Neural cell (in vitro differentiated cells): ENCODE data around the gene LPCAT1. TPM values are rescaled to one million over a fixed set of nuclear protein-coding genes. Genes with fewer than 3 reads are reported as not detected.

Experiments
- H2AFZ ChIP-seq: fragments of 200-600, 300-800 bp; sonication (generic), shearing (Covaris generic); 2 replicates; pipeline ENCODE4 v1.6.0; 2014; ENCODE audit warnings: low read depth, mild to moderate bottlenecking, antibody characterized with exemption, low read length, moderate library complexity
- H3F3A ChIP-seq: fragments of 200-600 bp; shearing (Covaris generic); 2 replicates; pipeline ENCODE4 v1.6.1; 2016; ENCODE audit warnings: mild to moderate bottlenecking, moderate library complexity, mixed read lengths, antibody characterized with exemption, low read length; ENCODE audit not compliant: insufficient read depth, poor library complexity, severe bottlenecking
- H3K27ac ChIP-seq: fragments of 200-600, 300-800 bp; sonication (generic), shearing (Covaris generic); 2 replicates; pipeline ENCODE4 v1.5.1; 2014; ENCODE audit warnings: mild to moderate bottlenecking, low read length, moderate library complexity
- H3K27me3 ChIP-seq: fragments of 300-800, 200-600 bp; sonication (generic), shearing (Covaris generic); 2 replicates; pipeline ENCODE4 v1.6.0; 2014; ENCODE audit warnings: mild to moderate bottlenecking, low read depth, low read length, moderate library complexity; ENCODE audit not compliant: insufficient read depth
- H3K36me3 ChIP-seq: fragments of 300-800, 200-600 bp; sonication (generic), shearing (Covaris generic); 2 replicates; pipeline ENCODE4 v1.5.1; 2014; ENCODE audit warnings: mild to moderate bottlenecking, antibody characterized with exemption, low read length, moderate library complexity; ENCODE audit not compliant: insufficient read depth
- H3K4me2 ChIP-seq: fragments of 300-800, 200-600 bp; sonication (generic), shearing (Covaris generic); 2 replicates; pipeline ENCODE4 v1.6.0; 2014; ENCODE audit warnings: mild to moderate bottlenecking, low read length
- H3K4me3 ChIP-seq: fragments of 300-800, 200-600 bp; sonication (generic), shearing (Covaris generic); 2 replicates; pipeline ENCODE4 v1.5.1; 2014; ENCODE audit warnings: mild to moderate bottlenecking, low read length, moderate library complexity
- H3K79me2 ChIP-seq: fragments of 200-600 bp; shearing (Covaris generic); replicated peaks from 2 replicates; pipeline ENCODE4 v1.6.0; 2014; ENCODE audit warnings: mild to moderate bottlenecking, low read length, moderate library complexity; ENCODE audit not compliant: insufficient read depth
- H3K9ac ChIP-seq: fragments of 300-800, 200-600 bp; sonication (generic), shearing (Covaris generic); 2 replicates; pipeline ENCODE4 v1.6.1; 2016; ENCODE audit warnings: mild to moderate bottlenecking, low read length, mixed read lengths
- H3K9me2 ChIP-seq: fragments of 200-600 bp; shearing (Covaris generic); 2 replicates; pipeline ENCODE4 v1.6.1; 2016; ENCODE audit warnings: mild to moderate bottlenecking, low read length, mixed read lengths; ENCODE audit not compliant: insufficient read depth
- H3K9me3 ChIP-seq: fragments of 200-600, 300-800 bp; sonication (generic), shearing (Covaris generic); 2 replicates; pipeline ENCODE4 v1.6.1; 2016; ENCODE audit warnings: mild to moderate bottlenecking, mixed run types, low read length, moderate library complexity, mixed read lengths
- H4K20me1 ChIP-seq: fragments of 200-600 bp; shearing (Covaris generic); 2 replicates; pipeline ENCODE4 v1.6.1; 2016; ENCODE audit warnings: mild to moderate bottlenecking, mixed run types; ENCODE audit not compliant: insufficient read depth
- CTCF ChIP-seq: fragments of 450-650 bp; IDR thresholded peaks from 2 replicates; pipeline ENCODE4 v1.5.1; 2014; ENCODE audit warnings: antibody characterized with exemption, mild to moderate bottlenecking, moderate library complexity; ENCODE audit not compliant: poor library complexity, severe bottlenecking
- EP300 ChIP-seq: fragments of 450-650 bp; conservative IDR thresholded peaks from 2 replicates; pipeline ENCODE4 v1.6.1; 2014; ENCODE audit warnings: antibody characterized with exemption, mild to moderate bottlenecking, moderate library complexity; ENCODE audit not compliant: poor library complexity, severe bottlenecking
- EZH2 ChIP-seq: fragments of 200-600, 300-800 bp; shearing (Covaris generic), sonication (generic); IDR thresholded peaks from 2 replicates; pipeline ENCODE4 v1.6.1; 2014; ENCODE audit warnings: antibody characterized with exemption, low read length, borderline replicate concordance, mild to moderate bottlenecking; ENCODE audit not compliant: insufficient read depth, poor library complexity, severe bottlenecking
- MXI1 ChIP-seq: fragments of 450-650 bp; conservative IDR thresholded peaks from 2 replicates; pipeline ENCODE4 v1.6.1; 2014; ENCODE audit warnings: antibody characterized with exemption, mild to moderate bottlenecking; ENCODE audit not compliant: poor library complexity, severe bottlenecking
- POLR2AphosphoS5 ChIP-seq: IDR thresholded peaks from 2 replicates; pipeline ENCODE4 v1.6.1; 2012
- RAD21 ChIP-seq: fragments of 450-650 bp; conservative IDR thresholded peaks from 2 replicates; pipeline ENCODE4 v1.6.1; 2014; ENCODE audit warnings: antibody characterized with exemption, mild to moderate bottlenecking, moderate library complexity
- REST ChIP-seq: IDR thresholded peaks from 2 replicates; pipeline ENCODE4 v1.6.1; 2012; ENCODE audit warnings: borderline replicate concordance
- SMC3 ChIP-seq: fragments of 450-650 bp; conservative IDR thresholded peaks from 2 replicates; pipeline ENCODE4 v1.6.1; 2014; ENCODE audit warnings: antibody characterized with exemption, mild to moderate bottlenecking, moderate library complexity; ENCODE audit not compliant: poor library complexity
- TAF1 ChIP-seq: IDR thresholded peaks from 2 replicates; pipeline ENCODE4 v1.6.1; 2012; ENCODE audit warnings: low read depth
- polyA plus RNA-seq: library from polyadenylated mRNA; depleted of rRNA; stranded (reverse); fragments of >200 nt; gene quantifications from 2 replicates; pipeline ENCODE4 v1.2.3, GENCODE V29; 2014

LPCAT1 gene
- polyA plus RNA-seq, 1 donor from 2014 or later, result 61.8 TPM

GRCh38 chr5:1436681-1437080 is 87.1 kb downstream of the LPCAT1 start:
- Histone ChIP-seq H3K9me2 (no peaks in the 10 kb centered on the region), H3K9me3 (no peaks in the 10 kb centered on the region), H2AFZ (no peak overlapping the region), H3K79me2 (no peaks in the 10 kb centered on the region), H3K27ac (no peak overlapping the region), H3K4me2 (no peak overlapping the region), H4K20me1 (no peaks in the 10 kb centered on the region), H3K9ac (no peak overlapping the region), H3K4me3 (no peak overlapping the region), H3K36me3 (no peaks in the 10 kb centered on the region), H3F3A (no peaks in the 10 kb centered on the region), H3K27me3 (peaks cover 4% of the 10 kb centered on the region)
- TF ChIP-seq SMC3 (no peak), CTCF (no peak), TAF1 (no peak), RAD21 (no peak), POLR2AphosphoS5 (no peak), EZH2 (no peak), MXI1 (no peak), EP300 (no peak), REST (no peak)

GRCh38 chr5:1436036-1436435 is 87.7 kb downstream of the LPCAT1 start:
- no peaks in the 10 kb centered on the region for H4K20me1 ChIP-seq
- no peaks in the 10 kb centered on the region for H3F3A ChIP-seq
- no peak overlapping the region for H2AFZ ChIP-seq
- no peaks in the 10 kb centered on the region for H3K36me3 ChIP-seq
- H3K79me2 ChIP-seq, result no peaks in the 10 kb centered on the region
- H3K9ac ChIP-seq, result no peak overlapping the region
- H3K9me2 ChIP-seq, result no peaks in the 10 kb centered on the region
- no peak overlapping the region for H3K4me3 ChIP-seq
- H3K9me3 ChIP-seq, result no peaks in the 10 kb centered on the region
- H3K27me3 ChIP-seq, result no peaks in the 10 kb centered on the region
- no peak for TF ChIP-seq SMC3
- no peak for TF ChIP-seq EZH2
- TF ChIP-seq MXI1, result no peak
- TF ChIP-seq EP300, result no peak
- TF ChIP-seq CTCF, result no peak
- TF ChIP-seq TAF1, result no peak
- no peak for TF ChIP-seq RAD21
- no peak for TF ChIP-seq REST
- no peak for TF ChIP-seq POLR2AphosphoS5
- no peak overlapping the region for H3K27ac ChIP-seq
- H3K4me2 ChIP-seq, result no peak overlapping the region
